SK-N-SH treated with all-trans-retinoic acid at 6 μM for 48 hours (cell line): ENCODE results near the gene EARS2.

Experiments used
- CREB5 ChIP-seq: fragments of 250-450 bp; sonication (Bioruptor Pico); IDR thresholded peaks from 2 replicates; pipeline ENCODE4 v1.5.1; 2020; ENCODE audit warnings: low read depth, mild to moderate bottlenecking, moderate library complexity
- CSDC2 ChIP-seq: fragments of 250-450 bp; sonication (Bioruptor Pico); IDR thresholded peaks from 2 replicates; pipeline ENCODE4 v1.5.0; 2020; ENCODE audit warnings: mild to moderate bottlenecking, moderate library complexity
- CSRNP3 ChIP-seq: fragments of 250-450 bp; sonication (Bioruptor Pico); IDR thresholded peaks from 2 replicates; pipeline ENCODE4 v1.5.1; 2021; ENCODE audit warnings: mild to moderate bottlenecking, moderate library complexity
- ESRRG ChIP-seq: fragments of 250-450 bp; sonication (Bioruptor Pico); IDR thresholded peaks from 2 replicates; pipeline ENCODE4 v1.6.1; 2021; ENCODE audit warnings: mild to moderate bottlenecking
- PATZ1 ChIP-seq: fragments of 250-450 bp; sonication (Bioruptor Pico); IDR thresholded peaks from 2 replicates; pipeline ENCODE4 v1.8.0; 2020; ENCODE audit warnings: mild to moderate bottlenecking, moderate library complexity, borderline replicate concordance
- POU6F1 ChIP-seq: fragments of 250-450 bp; sonication (Bioruptor Pico); IDR thresholded peaks from 2 replicates; pipeline ENCODE4 v1.8.0; 2021; ENCODE audit warnings: low read depth, mild to moderate bottlenecking, moderate library complexity, borderline replicate concordance
- RARB ChIP-seq: fragments of 250-450 bp; sonication (Bioruptor Pico); IDR thresholded peaks from 2 replicates; pipeline ENCODE4 v1.8.0; 2021; ENCODE audit warnings: mild to moderate bottlenecking, moderate library complexity
- TCF4 ChIP-seq: fragments of 250-450 bp; sonication (Bioruptor Pico); IDR thresholded peaks from 2 replicates; pipeline ENCODE4 v1.8.0; 2021; ENCODE audit warnings: mild to moderate bottlenecking, moderate library complexity, borderline replicate concordance
- TOX ChIP-seq: fragments of 250-450 bp; sonication (Bioruptor Pico); IDR thresholded peaks from 2 replicates; pipeline ENCODE4 v1.8.0; 2021; ENCODE audit warnings: mild to moderate bottlenecking, moderate library complexity, borderline replicate concordance
- TSHZ2 ChIP-seq: fragments of 250-450 bp; sonication (Bioruptor Pico); IDR thresholded peaks from 2 replicates; pipeline ENCODE4 v1.5.0; 2020; ENCODE audit warnings: mild to moderate bottlenecking, moderate library complexity
- ZC3H10 ChIP-seq: fragments of 250-450 bp; sonication (Bioruptor Pico); IDR thresholded peaks from 2 replicates; pipeline ENCODE4 v1.5.1; 2021; ENCODE audit warnings: mild to moderate bottlenecking, moderate library complexity
- ZFP3 ChIP-seq: fragments of 250-450 bp; sonication (Bioruptor Pico); IDR thresholded peaks from 2 replicates; pipeline ENCODE4 v1.5.0; 2020; ENCODE audit warnings: mild to moderate bottlenecking, moderate library complexity
- ZFP30 ChIP-seq: fragments of 450-650 bp; formaldehyde crosslinking; IDR thresholded peaks from 2 replicates; pipeline ENCODE4 v1.5.0; 2022; ENCODE audit warnings: mild to moderate bottlenecking, moderate library complexity

GRCh38 chr16:23562505-23562904, 5.4 kb upstream of the EARS2 start:
- TF ChIP-seq TCF4 (CRISPR knock-in tag), result no peak
- TF ChIP-seq PATZ1, result no peak
- TF ChIP-seq ZFP30, result no peak
- no peak for TF ChIP-seq CSRNP3 (CRISPR knock-in tag)
- TF ChIP-seq RARB (CRISPR knock-in tag), result no peak
- TF ChIP-seq TSHZ2 (CRISPR knock-in tag), result no peak
- TF ChIP-seq ESRRG (CRISPR knock-in tag), result no peak
- TF ChIP-seq CSDC2 (CRISPR knock-in tag), result no peak
- no peak for TF ChIP-seq ZFP3 (CRISPR knock-in tag)
- no peak for TF ChIP-seq CREB5 (CRISPR knock-in tag)
- TF ChIP-seq POU6F1 (CRISPR knock-in tag), result no peak
- no peak for TF ChIP-seq ZC3H10 (CRISPR knock-in tag)
- no peak for TF ChIP-seq TOX (CRISPR knock-in tag)
